Esophagus muscularis mucosa (tissue), 4 donors: ENCODE data around the gene ATP10D. TPM values are rescaled to one million over a fixed set of nuclear protein-coding genes. Genes with fewer than 3 reads are reported as not detected.
"Not testable (repeated sequence)": the region's sequence is repeated elsewhere in the genome, so short reads cannot be mapped to it uniquely, and the experiment has no call there.

Source experiments
- DNase-seq: peaks from one replicate; pipeline ENCODE4 v3.0.0-alpha.2; 2017; ENCODE audit errors: extremely low spot score
- H3K27ac ChIP-seq, 4 donors: fragments of 200-600 bp; sonication (generic); replicated peaks in 1 of 4; 1 replicate in 3 of 4; 2 replicates in 1 of 4; pipeline ENCODE4 v1.5.1; 2016 to 2019; ENCODE audit warnings: mild to moderate bottlenecking in 1 of 4
- H3K27me3 ChIP-seq, 4 donors: fragments of 200-600 bp; sonication (generic); one replicate each; pipeline versions ENCODE4 v1.5.1 to v1.6.0; 2016 to 2019
- H3K36me3 ChIP-seq, 4 donors: fragments of 200-600 bp; sonication (generic); one replicate each; pipeline ENCODE4 v1.5.1; 2016 to 2019
- H3K4me1 ChIP-seq, 4 donors: fragments of 200-600 bp; sonication (generic); one replicate each; pipeline ENCODE4 v1.5.1; 2016 to 2019
- H3K4me3 ChIP-seq, 4 donors: fragments of 200-600 bp; sonication (generic); 1 replicate in 2 of 4; 2 replicates in 2 of 4; pipeline ENCODE4 v1.5.1; 2016 to 2019; ENCODE audit warnings: mild to moderate bottlenecking in 4 of 4, moderate library complexity in 1 of 4
- H3K9me3 ChIP-seq, 4 donors: fragments of 200-600 bp; sonication (generic); 1 replicate in 3 of 4; 2 replicates in 1 of 4; pipeline ENCODE4 v1.5.1; 2016 to 2019
- EP300 ChIP-seq: sonication (generic); formaldehyde crosslinking; IDR thresholded peaks from one replicate; pipeline ENCODE4 v1.6.1; 2017; ENCODE audit warnings: antibody characterized with exemption
- POLR2A ChIP-seq: fragments of 450-650 bp; IDR thresholded peaks from one replicate; pipeline ENCODE4 v1.6.1; 2017; ENCODE audit warnings: antibody characterized with exemption, moderate library complexity, mild to moderate bottlenecking, low read depth
- POLR2AphosphoS5 ChIP-seq, 2 donors: sonication (generic); formaldehyde crosslinking; IDR thresholded peaks; one replicate each; pipeline ENCODE4 v1.6.1; 2017; ENCODE audit warnings: antibody characterized with exemption in 2 of 2
- WGBS: methylation state at CpG from one replicate; pipeline ENCODE4 v1.1.5; 2018; 5-methylcytosine and 5-hydroxymethylcytosine counted together
- intact Hi-C: fragments of 100-400 bp; cut with DNase I; formaldehyde crosslinking; loops from one replicate; pipeline ENCODE4 v1.15.1; 2023
- total RNA-seq, 4 donors: library from RNA; depleted of rRNA; stranded (reverse); fragments of >200 nt; gene quantifications; one replicate each; pipeline versions ENCODE4 v1.1.0 to v1.2.1, GENCODE V29; 2016
- TF ChIP-seq, protein P1 (sequence below), 3 experiments: fragments of 200-600 bp in 2 of 3; fragments of 450-650 bp in 1 of 3; sonication (generic) in 2 of 3; IDR thresholded peaks; one replicate each; pipeline ENCODE4 v1.5.1; 2017 to 2019; ENCODE audit warnings: antibody characterized with exemption in 3 of 3, mild to moderate bottlenecking in 2 of 3, moderate library complexity in 1 of 3

The ATP10D gene
- total RNA-seq, 4 donors from 2014 or later = 16.8 to 24.4 (median 19.8) TPM

DNA sequence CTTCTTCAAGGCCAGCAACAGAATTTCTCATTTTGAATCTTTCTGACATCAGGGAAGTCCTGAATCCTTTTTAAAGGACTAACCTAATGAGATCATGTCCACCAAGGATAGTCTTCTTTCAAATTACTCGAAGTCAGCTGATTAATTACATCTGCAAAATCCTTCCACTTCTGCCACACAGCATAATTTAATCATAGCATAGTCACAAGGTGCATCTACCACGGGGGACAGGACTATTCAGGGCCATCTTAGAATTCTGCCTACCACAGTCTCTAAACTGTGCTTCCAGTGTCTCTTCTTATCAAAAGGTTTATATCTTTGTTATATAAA is 53.7 kb downstream of the ATP10D start:
- Histone ChIP-seq H3K27ac (no peak overlapping the region), H3K36me3 (peaks cover 0 to 71% (median 21%) of the 10 kb centered on the region in 4 donors), H3K27me3 (no peaks in the 10 kb centered on the region), H3K9me3 (no peaks in the 10 kb centered on the region), H3K4me3 (no peak overlapping the region), H3K4me1 (no peaks in the 10 kb centered on the region)
- intact Hi-C loops = no loop called here
- WGBS = 86% methylated on average over 2 of the region's 2 CpGs
- DNase-seq = no peak
- no peak for TF ChIP-seq EP300
- no peak for TF ChIP-seq POLR2A
- TF ChIP-seq, protein P1, sequence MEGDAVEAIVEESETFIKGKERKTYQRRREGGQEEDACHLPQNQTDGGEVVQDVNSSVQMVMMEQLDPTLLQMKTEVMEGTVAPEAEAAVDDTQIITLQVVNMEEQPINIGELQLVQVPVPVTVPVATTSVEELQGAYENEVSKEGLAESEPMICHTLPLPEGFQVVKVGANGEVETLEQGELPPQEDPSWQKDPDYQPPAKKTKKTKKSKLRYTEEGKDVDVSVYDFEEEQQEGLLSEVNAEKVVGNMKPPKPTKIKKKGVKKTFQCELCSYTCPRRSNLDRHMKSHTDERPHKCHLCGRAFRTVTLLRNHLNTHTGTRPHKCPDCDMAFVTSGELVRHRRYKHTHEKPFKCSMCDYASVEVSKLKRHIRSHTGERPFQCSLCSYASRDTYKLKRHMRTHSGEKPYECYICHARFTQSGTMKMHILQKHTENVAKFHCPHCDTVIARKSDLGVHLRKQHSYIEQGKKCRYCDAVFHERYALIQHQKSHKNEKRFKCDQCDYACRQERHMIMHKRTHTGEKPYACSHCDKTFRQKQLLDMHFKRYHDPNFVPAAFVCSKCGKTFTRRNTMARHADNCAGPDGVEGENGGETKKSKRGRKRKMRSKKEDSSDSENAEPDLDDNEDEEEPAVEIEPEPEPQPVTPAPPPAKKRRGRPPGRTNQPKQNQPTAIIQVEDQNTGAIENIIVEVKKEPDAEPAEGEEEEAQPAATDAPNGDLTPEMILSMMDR (IDR thresholded peaks at IDR 0.05) = no peak
- TF ChIP-seq POLR2AphosphoS5 (IDR thresholded peaks at IDR 0.05) = no peak

DNA sequence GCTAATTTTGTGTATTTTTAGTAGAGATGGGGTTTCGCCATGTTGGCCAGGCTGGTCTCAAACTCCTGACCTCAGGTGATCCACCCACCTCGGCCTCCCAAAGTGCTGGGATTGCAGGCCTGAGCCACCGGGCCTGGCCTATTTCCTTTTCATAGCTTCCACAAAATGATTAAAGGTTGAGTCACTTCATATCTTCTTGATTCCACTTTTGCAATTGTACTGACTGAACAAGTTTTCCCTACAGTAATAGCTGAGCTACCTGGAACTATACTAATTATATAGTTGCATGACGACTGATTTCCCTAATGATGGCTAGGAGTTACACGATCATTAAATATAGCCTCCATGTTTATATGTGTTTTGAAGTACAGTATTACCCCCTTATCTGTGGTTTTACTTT is 57.6 kb downstream of the ATP10D start:
- H3K9me3 ChIP-seq, H3K27me3 ChIP-seq, H3K27ac ChIP-seq, H3K4me1 ChIP-seq, intact Hi-C loops, H3K4me3 ChIP-seq, DNase-seq: not testable (repeated sequence)
- 95% methylated on average over 5 of the region's 5 CpGs for WGBS
- peaks cover 0 to 58% (median 29%) of the 10 kb centered on the region in 4 donors for H3K36me3 ChIP-seq

DNA sequence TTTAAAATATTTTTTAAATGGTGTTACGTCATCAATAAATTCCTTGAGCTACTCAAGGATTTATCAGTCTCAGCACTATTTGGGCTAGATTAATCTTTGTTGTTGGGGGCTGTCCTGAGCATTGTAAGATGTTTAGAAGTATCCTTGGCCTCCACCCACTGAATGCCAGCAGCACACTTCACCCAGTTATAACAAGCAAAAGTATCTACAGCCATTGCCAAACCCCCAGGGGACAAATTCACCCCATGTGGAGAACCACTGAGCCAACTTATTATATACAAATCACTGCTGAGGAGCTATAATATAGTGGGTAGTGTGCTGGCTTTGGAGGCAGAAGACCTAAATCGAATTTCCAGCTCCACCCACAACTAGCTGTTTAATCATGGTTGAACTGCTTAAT is 58.3 kb downstream of the ATP10D start:
- H3K4me1 ChIP-seq = no peaks in the 10 kb centered on the region
- WGBS = 50% methylated on average over 2 of the region's 2 CpGs
- H3K36me3 ChIP-seq = peaks cover 0 to 58% (median 31%) of the 10 kb centered on the region in 4 donors

DNA sequence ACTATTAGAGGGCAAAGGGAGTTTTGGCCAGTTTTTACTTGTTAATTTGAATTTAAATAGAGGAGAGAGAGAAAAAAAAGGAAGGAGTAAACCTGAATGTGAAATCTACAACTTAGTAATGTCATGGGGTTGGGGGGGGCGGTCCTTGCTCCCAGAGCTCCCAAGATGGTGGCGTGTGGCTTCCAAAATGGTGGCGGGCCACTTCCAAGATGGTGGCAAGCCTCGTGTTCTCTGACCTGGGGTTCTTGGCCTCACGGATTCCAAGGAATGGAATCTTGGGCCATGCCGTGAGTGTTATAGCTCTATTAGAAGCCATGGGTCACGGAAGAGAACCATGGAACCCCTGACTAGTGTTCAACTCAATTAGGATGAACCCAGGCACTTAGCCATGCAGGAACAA is 65.3 kb downstream of the ATP10D start:
- H3K27me3 ChIP-seq, H3K4me3 ChIP-seq, H3K4me1 ChIP-seq, DNase-seq, H3K27ac ChIP-seq, H3K9me3 ChIP-seq, intact Hi-C loops: not testable (repeated sequence)
- H3K36me3 ChIP-seq = peaks cover 0 to 70% (median 45%) of the 10 kb centered on the region in 4 donors
- 96% methylated on average over 6 of the region's 7 CpGs for WGBS

More for the DNA sequence above, 58.3 kb downstream of the ATP10D start:
- Histone ChIP-seq H3K27ac (no peak overlapping the region), H3K27me3 (no peaks in the 10 kb centered on the region), H3K9me3 (no peaks in the 10 kb centered on the region), H3K4me3 (no peak overlapping the region)
- intact Hi-C loops = no loop called here
- no peak for DNase-seq
- TF ChIP-seq EP300 (no peak), POLR2A (no peak), POLR2AphosphoS5 (IDR thresholded peaks at IDR 0.05) (no peak)
- TF ChIP-seq, protein P1 (IDR thresholded peaks at IDR 0.05) = no peak

DNA sequence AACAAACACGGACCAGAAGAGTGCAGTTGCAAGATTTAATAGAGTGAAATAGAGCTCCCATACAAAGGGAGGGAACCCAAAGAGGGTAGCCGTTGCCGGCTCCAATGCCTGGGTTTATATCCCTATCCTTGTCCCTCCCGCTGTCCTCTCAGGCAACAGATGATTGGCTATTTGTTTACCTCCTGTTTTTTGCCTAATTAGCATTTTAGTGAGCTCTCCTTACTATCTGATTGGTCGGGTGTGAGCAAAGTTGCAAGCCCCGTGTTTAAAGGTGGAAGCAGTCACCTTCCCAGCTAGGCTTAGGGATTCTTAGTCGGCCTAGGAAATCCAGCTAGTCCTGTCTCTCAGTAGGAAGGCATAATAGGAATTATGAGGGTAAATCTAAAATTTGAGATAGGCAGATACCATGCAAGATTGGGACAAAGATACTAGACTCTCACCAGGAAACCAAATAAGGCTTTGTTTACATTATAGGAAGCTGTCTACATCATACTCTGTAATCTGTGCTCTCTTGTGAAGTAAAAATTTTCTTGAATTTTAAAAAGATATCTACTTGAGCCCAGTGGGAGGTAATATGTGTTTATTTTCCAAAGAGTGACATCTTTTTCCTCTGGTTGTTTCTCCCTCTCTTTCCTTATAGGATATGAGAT is 65.9 kb downstream of the ATP10D start:
- no peaks in the 10 kb centered on the region for H3K4me1 ChIP-seq
- no peaks in the 10 kb centered on the region for H3K27me3 ChIP-seq
- TF ChIP-seq, protein P1 (IDR thresholded peaks at IDR 0.05) = no peak
- TF ChIP-seq POLR2AphosphoS5 (IDR thresholded peaks at IDR 0.05) (no peak), EP300 (no peak), POLR2A (no peak)
- intact Hi-C loops = no loop called here
- no peak overlapping the region for H3K4me3 ChIP-seq
- peaks cover 0 to 71% (median 44%) of the 10 kb centered on the region in 4 donors for H3K36me3 ChIP-seq
- 95% methylated on average over 7 of the region's 7 CpGs for WGBS
- no peaks in the 10 kb centered on the region for H3K9me3 ChIP-seq
- DNase-seq = no peak
- no peak overlapping the region for H3K27ac ChIP-seq

DNA sequence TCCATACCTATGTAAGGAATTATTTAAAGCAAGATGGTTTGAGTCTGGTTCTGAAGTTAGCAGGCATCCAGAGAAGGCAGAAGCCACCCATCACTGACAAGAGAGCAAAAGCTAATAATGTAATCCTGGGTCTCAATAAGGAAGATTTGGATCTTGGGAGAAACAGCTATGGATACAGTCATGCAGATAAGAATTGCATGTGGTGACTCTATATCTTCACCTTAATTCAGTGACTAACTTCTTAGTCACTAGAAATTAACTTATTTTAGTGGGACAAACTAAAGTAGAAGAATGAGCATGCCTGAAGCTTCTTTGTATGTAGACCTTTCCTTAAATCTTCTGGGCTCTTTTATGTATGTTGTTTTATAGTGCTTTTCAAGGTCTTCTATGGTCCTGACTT is 66.6 kb downstream of the ATP10D start:
- intact Hi-C loops = no loop called here

More for the DNA sequence above, 66.6 kb downstream of the ATP10D start:
- no peak for TF ChIP-seq POLR2AphosphoS5 (IDR thresholded peaks at IDR 0.05)
- TF ChIP-seq, protein P1 (IDR thresholded peaks at IDR 0.05) = no peak
- TF ChIP-seq POLR2A = no peak
- no peak for TF ChIP-seq EP300
- no peaks in the 10 kb centered on the region for H3K27me3 ChIP-seq
- no peak overlapping the region for H3K4me3 ChIP-seq
- H3K36me3 ChIP-seq = peaks cover 0 to 64% (median 38%) of the 10 kb centered on the region in 4 donors
- no peaks in the 10 kb centered on the region for H3K9me3 ChIP-seq
- H3K4me1 ChIP-seq = no peaks in the 10 kb centered on the region
- H3K27ac ChIP-seq = no peak overlapping the region
- DNase-seq = no peak
